ENCODE measurements around the gene ELANE.

ELANE gene

DNA sequence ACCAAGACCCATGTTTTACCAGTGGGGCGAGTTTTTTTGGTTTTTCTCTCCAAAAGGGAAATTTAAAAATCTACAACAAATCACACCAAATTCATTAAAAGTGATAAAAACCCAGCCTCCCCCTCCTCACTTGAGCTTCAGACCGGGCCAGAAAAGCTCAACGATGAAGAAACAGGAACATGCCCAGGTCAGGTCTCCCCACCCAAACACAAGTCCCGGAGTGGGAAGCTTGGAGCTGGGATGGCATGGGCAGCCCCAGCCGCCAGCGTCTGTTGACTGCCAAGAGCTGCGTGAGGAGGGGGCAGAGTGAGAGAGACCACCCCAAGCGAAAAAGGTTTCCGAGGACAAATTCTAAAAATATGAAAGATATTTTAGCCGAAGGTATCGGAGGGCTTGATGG is 44.9 kb downstream of the ELANE start:
- TF ChIP-seq, protein P1, sequence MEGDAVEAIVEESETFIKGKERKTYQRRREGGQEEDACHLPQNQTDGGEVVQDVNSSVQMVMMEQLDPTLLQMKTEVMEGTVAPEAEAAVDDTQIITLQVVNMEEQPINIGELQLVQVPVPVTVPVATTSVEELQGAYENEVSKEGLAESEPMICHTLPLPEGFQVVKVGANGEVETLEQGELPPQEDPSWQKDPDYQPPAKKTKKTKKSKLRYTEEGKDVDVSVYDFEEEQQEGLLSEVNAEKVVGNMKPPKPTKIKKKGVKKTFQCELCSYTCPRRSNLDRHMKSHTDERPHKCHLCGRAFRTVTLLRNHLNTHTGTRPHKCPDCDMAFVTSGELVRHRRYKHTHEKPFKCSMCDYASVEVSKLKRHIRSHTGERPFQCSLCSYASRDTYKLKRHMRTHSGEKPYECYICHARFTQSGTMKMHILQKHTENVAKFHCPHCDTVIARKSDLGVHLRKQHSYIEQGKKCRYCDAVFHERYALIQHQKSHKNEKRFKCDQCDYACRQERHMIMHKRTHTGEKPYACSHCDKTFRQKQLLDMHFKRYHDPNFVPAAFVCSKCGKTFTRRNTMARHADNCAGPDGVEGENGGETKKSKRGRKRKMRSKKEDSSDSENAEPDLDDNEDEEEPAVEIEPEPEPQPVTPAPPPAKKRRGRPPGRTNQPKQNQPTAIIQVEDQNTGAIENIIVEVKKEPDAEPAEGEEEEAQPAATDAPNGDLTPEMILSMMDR (IDR thresholded peaks at IDR 0.05; ENCODE audit: low read depth, low read length) = no peak
- no peak overlapping the region for H3K4me3 ChIP-seq (ENCODE audit: low read depth, low read length)

DNA sequence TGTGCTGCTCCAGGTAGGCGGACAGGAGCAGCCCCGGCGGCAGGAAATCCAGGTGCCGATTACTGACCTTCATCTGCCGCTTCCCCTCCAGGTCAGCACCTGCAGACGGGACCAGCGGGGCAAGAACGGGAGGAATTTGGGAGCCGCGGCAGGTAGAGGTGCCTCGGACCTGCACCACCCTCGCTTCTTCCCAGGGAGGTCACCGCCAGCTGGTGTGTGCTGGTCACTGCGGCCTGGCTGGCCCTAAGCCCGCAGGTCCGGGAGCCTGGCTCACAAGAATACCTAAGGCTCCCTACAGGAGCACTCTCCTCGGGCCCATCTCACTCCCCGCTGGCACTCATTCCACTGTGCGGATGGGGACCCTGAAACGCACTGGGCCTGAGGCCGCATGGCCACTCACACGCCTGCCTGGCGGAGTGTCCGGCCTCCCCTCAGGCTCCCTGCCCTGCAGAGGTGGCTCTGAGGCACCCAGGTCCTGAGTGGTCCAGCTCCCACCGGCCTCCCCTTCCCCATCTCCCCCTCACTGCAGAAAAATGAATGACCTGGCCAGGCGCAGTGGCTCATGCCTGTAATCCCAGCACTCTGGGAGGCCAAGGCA is 45.4 kb downstream of the ELANE start:
- H3K4me3 ChIP-seq (ENCODE audit: low read depth, low read length) = no peak overlapping the region
- TF ChIP-seq, protein P1 (IDR thresholded peaks at IDR 0.05; ENCODE audit: low read depth, low read length) = no peak

DNA sequence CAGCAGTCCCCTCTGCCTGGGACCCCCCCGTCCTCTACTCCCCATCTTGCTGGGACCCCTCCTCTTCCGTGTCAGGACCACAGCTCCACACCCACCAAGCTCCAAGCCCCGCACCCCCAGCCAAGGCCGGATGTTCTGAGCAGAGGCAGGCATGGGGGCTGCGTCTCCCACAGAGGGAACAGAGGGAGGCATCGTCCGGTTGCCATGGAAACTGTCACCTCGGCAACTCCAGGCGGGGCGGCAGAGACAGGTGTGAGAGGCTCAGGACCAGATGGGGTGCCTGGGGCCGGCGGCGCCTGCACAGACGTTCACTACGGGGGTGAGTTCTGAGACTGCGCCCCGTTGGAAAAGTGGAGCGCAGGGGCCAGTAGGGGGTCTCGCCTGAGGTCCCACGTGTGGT is 46.6 kb downstream of the ELANE start:
- TF ChIP-seq, protein P1 (IDR thresholded peaks at IDR 0.05; ENCODE audit: low read depth, low read length) = no peak
- H3K4me3 ChIP-seq (ENCODE audit: low read depth, low read length) = no peak overlapping the region

DNA sequence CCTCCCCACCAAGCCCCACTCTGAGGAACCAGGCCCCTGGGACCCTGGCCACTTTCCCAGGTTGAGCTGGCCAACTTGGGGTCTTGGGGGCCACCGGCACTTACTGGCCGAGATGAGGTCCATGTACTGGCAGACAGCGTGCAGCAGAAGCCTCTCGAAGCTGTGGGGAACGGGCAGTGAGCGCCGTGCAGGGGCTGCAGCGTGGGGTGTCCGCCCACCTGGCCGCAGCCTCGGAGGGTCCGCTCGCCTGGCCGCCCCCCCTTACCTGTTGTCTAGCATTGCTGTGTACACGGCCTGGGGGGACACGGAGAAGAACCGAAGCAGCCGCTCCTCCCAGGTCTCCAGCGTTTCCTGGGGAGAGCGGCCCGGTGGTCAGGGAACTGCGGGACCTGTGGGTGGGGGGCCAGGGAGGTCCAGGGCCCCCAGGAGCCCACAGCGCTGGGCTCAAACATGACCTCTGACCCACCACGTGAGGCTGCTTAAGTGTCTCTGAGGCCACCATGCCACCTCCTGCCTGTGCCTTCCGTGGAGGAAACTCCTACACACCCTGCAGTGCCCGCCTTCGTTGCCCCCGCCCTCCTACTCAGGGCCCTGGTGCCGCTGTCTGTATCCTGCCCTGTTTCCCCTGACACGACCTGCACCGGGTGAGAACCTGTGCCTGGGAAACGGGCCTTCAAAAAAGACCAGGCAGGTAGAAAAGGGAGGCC is 47.4 kb downstream of the ELANE start:
- TF ChIP-seq, protein P1 (IDR thresholded peaks at IDR 0.05; ENCODE audit: low read depth, low read length) = no peak

DNA sequence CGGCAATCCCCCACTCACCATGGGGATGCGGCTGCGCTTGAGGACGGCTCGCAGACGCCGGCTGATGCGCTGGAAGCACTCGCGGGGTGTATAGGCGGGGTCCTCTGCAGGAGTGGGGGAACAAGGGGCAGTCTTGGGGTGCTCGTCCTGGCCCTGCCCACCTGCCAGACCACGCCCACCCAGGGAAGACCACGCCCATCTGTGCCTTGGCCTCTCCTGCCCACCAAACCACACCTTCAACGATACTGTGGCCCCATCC is 47.9 kb downstream of the ELANE start:
- TF ChIP-seq, protein P1 (IDR thresholded peaks at IDR 0.05; ENCODE audit: low read depth, low read length) = no peak
- H3K4me3 ChIP-seq (ENCODE audit: low read depth, low read length) = no peak overlapping the region

More for the DNA sequence above, 47.4 kb downstream of the ELANE start:
- H3K4me3 ChIP-seq (ENCODE audit: low read depth, low read length) = no peak overlapping the region

DNA sequence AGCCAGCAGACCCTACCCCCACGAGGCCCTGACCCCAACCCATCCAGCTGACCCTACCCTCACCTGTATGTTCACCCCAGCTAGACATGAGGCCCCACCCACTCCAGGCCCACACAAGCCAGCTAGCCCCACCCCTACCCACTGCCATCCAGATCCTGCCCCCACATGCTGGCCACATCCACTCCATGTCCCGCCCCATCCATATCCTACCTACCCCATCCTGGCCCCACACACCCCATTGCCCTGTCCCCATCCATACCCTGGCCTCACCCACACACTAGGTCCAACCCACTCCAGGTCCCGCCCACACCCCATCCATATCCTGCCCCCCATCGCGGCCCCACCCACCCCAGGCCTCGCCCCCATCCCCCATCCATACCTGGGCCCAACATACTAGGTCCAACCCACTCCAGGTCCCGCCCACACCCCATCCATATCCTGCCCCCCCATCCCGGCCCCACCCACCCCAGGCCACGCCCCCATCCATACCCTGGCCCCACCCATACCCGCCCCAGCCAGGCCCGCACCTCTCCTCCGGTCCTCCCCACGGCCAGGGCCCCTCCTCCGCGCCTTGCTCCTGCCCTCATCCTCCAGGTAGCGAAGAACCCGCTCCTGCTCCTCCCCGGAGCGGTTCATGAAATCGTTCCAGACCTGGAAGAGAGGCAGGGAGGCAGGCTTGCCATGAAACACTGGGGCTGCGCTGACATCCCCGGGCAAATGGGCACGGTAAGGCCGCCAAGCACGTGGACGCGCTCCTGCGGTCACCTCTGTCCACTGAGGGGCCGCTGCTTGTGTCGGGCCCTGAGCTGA is 48.4 kb downstream of the ELANE start:
- TF ChIP-seq, protein P1 (IDR thresholded peaks at IDR 0.05; ENCODE audit: low read depth, low read length) = no peak
- no peak overlapping the region for H3K4me3 ChIP-seq (ENCODE audit: low read depth, low read length)
